IMR-90 (cell line): Measurements from ENCODE around the gene SPAG5. TPM values are rescaled to one million over a fixed set of nuclear protein-coding genes. Genes with fewer than 3 reads are reported as not detected.

Experiments
- ATAC-seq: fragments of 200-7000 bp; cut with Tn5 transposase; 2 replicates; pipeline ENCODE4 v1.9.1; 2020; ENCODE audit warnings: low read depth, mild to moderate bottlenecking, moderate library complexity
- BruUV-seq: library from RNA; stranded (reverse); fragments of 400-500 nt; replicated peaks from 2 replicates; lab custom pipeline; 2021; lab: Mats Ljungman, UMichigan
- CTCF ChIA-PET: fragments of 300-600 bp; formaldehyde crosslinking; extraction: SDS; loops from one replicate; lab custom pipeline; 2021; ENCODE audit warnings: antibody characterized with exemption; lab: Yijun Ruan, JAX
- POLR2A ChIA-PET: fragments of 300-600 bp; sonication (Branson Sonifier 250); formaldehyde crosslinking; loops from one replicate; lab custom pipeline; 2022; ENCODE audit warnings: antibody characterized with exemption; ENCODE audit not compliant: unreplicated experiment; lab: Charles Lee
- DNase-seq: peaks from one replicate; pipeline ENCODE4 v3.0.0; 2013
- H2AFZ ChIP-seq: replicated peaks from 2 replicates; pipeline ENCODE3; 2013; ENCODE audit warnings: low read length, mild to moderate bottlenecking; ENCODE audit not compliant: poor library complexity
- H2AK5ac ChIP-seq: 2 replicates; pipeline ENCODE4 v1.6.1; 2013; ENCODE audit warnings: low read depth, low read length, inconsistent platforms
- H2AK9ac ChIP-seq: replicated peaks from 2 replicates; pipeline ENCODE3; 2013; ENCODE audit warnings: mild to moderate bottlenecking, low read depth, low read length, moderate library complexity; ENCODE audit not compliant: poor library complexity
- H2BK120ac ChIP-seq: 2 replicates; pipeline ENCODE4 v1.6.1; 2013; ENCODE audit warnings: low read depth, low read length, inconsistent platforms
- H2BK15ac ChIP-seq: 3 replicates; pipeline ENCODE4 v1.6.1; 2013; ENCODE audit warnings: low read depth, low read length, inconsistent platforms
- H2BK20ac ChIP-seq: 2 replicates; pipeline ENCODE4 v1.6.1; 2013; ENCODE audit warnings: low read depth, mild to moderate bottlenecking, inconsistent platforms, low read length, moderate library complexity
- H2BK5ac ChIP-seq: 2 replicates; pipeline ENCODE4 v1.6.1; 2013; ENCODE audit warnings: mild to moderate bottlenecking, low read depth, low read length, inconsistent platforms; ENCODE audit not compliant: poor library complexity, severe bottlenecking
- H3K14ac ChIP-seq: replicated peaks from 2 replicates; pipeline ENCODE4 v1.6.1; 2013; ENCODE audit warnings: low read depth, low read length, inconsistent platforms
- H3K18ac ChIP-seq: 2 replicates; pipeline ENCODE4 v1.6.1; 2013; ENCODE audit warnings: low read depth, low read length, control low read depth
- H3K23ac ChIP-seq: 2 replicates; pipeline ENCODE4 v1.6.1; 2013; ENCODE audit warnings: low read depth, low read length, inconsistent platforms
- H3K27ac ChIP-seq: 2 replicates; pipeline ENCODE4 v1.5.1; 2013; ENCODE audit warnings: mild to moderate bottlenecking, control low read depth, low read length; ENCODE audit not compliant: insufficient read depth
- H3K27me3 ChIP-seq: 2 replicates; pipeline ENCODE4 v1.6.1; 2013; ENCODE audit warnings: low read length; ENCODE audit not compliant: control insufficient read depth, insufficient read depth
- H3K36me3 ChIP-seq: 2 replicates; pipeline ENCODE4 v1.6.1; 2013; ENCODE audit warnings: low read length, mixed read lengths; ENCODE audit not compliant: control insufficient read depth, insufficient read depth
- H3K4ac ChIP-seq: 2 replicates; pipeline ENCODE4 v1.6.1; 2013; ENCODE audit warnings: low read depth, low read length, inconsistent platforms
- H3K4me1 ChIP-seq: 2 replicates; pipeline ENCODE4 v1.6.1; 2013; ENCODE audit warnings: low read length, mixed read lengths; ENCODE audit not compliant: control insufficient read depth, insufficient read depth
- H3K4me2 ChIP-seq: 2 replicates; pipeline ENCODE4 v1.6.1; 2013; ENCODE audit warnings: low read depth, mild to moderate bottlenecking, control low read depth, low read length, moderate library complexity
- H3K4me3 ChIP-seq: 2 replicates; pipeline ENCODE4 v1.5.1; 2013; ENCODE audit warnings: low read depth, mild to moderate bottlenecking, control low read depth, low read length, moderate library complexity; ENCODE audit not compliant: insufficient read depth
- H3K56ac ChIP-seq: 2 replicates; pipeline ENCODE4 v1.6.1; 2013; ENCODE audit warnings: low read length, inconsistent platforms; ENCODE audit not compliant: insufficient read depth; ENCODE audit errors: extremely low read depth
- H3K79me1 ChIP-seq, 2 experiments: 2 replicates each; pipeline ENCODE4 v1.6.1; 2013; ENCODE audit warnings: low read length in 2 of 2, inconsistent platforms in 1 of 2, low read depth in 1 of 2
- H3K9ac ChIP-seq: 2 replicates; pipeline ENCODE4 v1.6.1; 2013; ENCODE audit warnings: low read depth, low read length, control low read depth
- H3K9me1 ChIP-seq: 2 replicates; pipeline ENCODE4 v1.6.1; 2013; ENCODE audit warnings: low read length, inconsistent platforms; ENCODE audit not compliant: insufficient read depth
- H3K9me3 ChIP-seq: 2 replicates; pipeline ENCODE4 v1.6.1; 2013; ENCODE audit warnings: low read length; ENCODE audit not compliant: control insufficient read depth, insufficient read depth
- H4K20me1 ChIP-seq: 2 replicates; pipeline ENCODE4 v1.6.1; 2013; ENCODE audit warnings: low read length, inconsistent platforms; ENCODE audit not compliant: insufficient read depth
- H4K5ac ChIP-seq: 2 replicates; pipeline ENCODE4 v1.6.1; 2013; ENCODE audit warnings: mild to moderate bottlenecking, low read depth, low read length, control low read depth
- H4K8ac ChIP-seq, 2 experiments: 2 replicates each; pipeline ENCODE4 v1.6.1; 2013; ENCODE audit warnings: low read depth in 2 of 2, low read length in 2 of 2, control low read depth in 1 of 2, inconsistent platforms in 1 of 2
- H4K91ac ChIP-seq: 2 replicates; pipeline ENCODE4 v1.6.1; 2013; ENCODE audit warnings: low read depth, low read length, inconsistent platforms; ENCODE audit not compliant: insufficient read depth
- BHLHE40 ChIP-seq: fragments of 150-350 bp; IDR thresholded peaks from 2 replicates; pipeline ENCODE4 v1.6.1; 2016; ENCODE audit warnings: mild to moderate bottlenecking, low read depth, low read length
- CEBPB ChIP-seq: IDR thresholded peaks from 2 replicates; pipeline ENCODE4 v1.6.1; 2012; ENCODE audit warnings: low read depth, low read length, improper control_type of control experiment
- CHD1 ChIP-seq: IDR thresholded peaks from 2 replicates; pipeline ENCODE4 v1.6.1; 2012; ENCODE audit warnings: low read depth, low read length, improper control_type of control experiment
- FOS ChIP-seq: fragments of 150-350 bp; IDR thresholded peaks from 2 replicates; pipeline ENCODE4 v1.6.1; 2016; ENCODE audit warnings: low read depth, low read length
- MAFK ChIP-seq: IDR thresholded peaks from 2 replicates; pipeline ENCODE4 v1.6.1; 2012; ENCODE audit warnings: low read depth, low read length, improper control_type of control experiment
- MAZ ChIP-seq: IDR thresholded peaks from 2 replicates; pipeline ENCODE4 v1.6.1; 2012; ENCODE audit warnings: low read depth, mild to moderate bottlenecking, low read length, improper control_type of control experiment, moderate library complexity, borderline replicate concordance
- MXI1 ChIP-seq: IDR thresholded peaks from 2 replicates; pipeline ENCODE4 v1.6.1; 2012; ENCODE audit warnings: low read depth, mild to moderate bottlenecking, low read length, moderate library complexity, borderline replicate concordance
- NFE2L2 ChIP-seq: fragments of 150-350 bp; IDR thresholded peaks from 2 replicates; pipeline ENCODE4 v1.6.1; 2016; ENCODE audit warnings: low read depth, mild to moderate bottlenecking, low read length
- POLR2A ChIP-seq: IDR thresholded peaks from 2 replicates; pipeline ENCODE4 v1.6.1; 2012; ENCODE audit warnings: mild to moderate bottlenecking, low read depth, low read length
- RAD21 ChIP-seq: IDR thresholded peaks from 2 replicates; pipeline ENCODE4 v1.6.1; 2012; ENCODE audit warnings: low read length, improper control_type of control experiment
- RCOR1 ChIP-seq: IDR thresholded peaks from 2 replicates; pipeline ENCODE4 v1.6.1; 2012; ENCODE audit warnings: mild to moderate bottlenecking, low read length, improper control_type of control experiment; ENCODE audit not compliant: insufficient replicate concordance
- RFX5 ChIP-seq: IDR thresholded peaks from 2 replicates; pipeline ENCODE4 v1.8.0; 2012; ENCODE audit warnings: low read depth, mild to moderate bottlenecking, low read length, moderate library complexity
- SMC3 ChIP-seq: fragments of 150-350 bp; IDR thresholded peaks from 2 replicates; pipeline ENCODE4 v1.6.1; 2016; ENCODE audit warnings: low read depth, mild to moderate bottlenecking, antibody characterized with exemption, low read length, moderate library complexity
- WGBS, 2 experiments: methylation state at CpG; one replicate each; pipeline versions ENCODE4 v1.1.5 to v1.1.7; 2013; ENCODE audit warnings: missing lambda C conversion rate in 2 of 2; ENCODE audit not compliant: insufficient read length in 1 of 2; ENCODE audit errors: extremely low coverage in 2 of 2; 5-methylcytosine and 5-hydroxymethylcytosine counted together
- dilution Hi-C: fragments of 300-500 bp; cut with HindIII; formaldehyde crosslinking; loops from one replicate; pipeline ENCODE4 v1.14.3; 2018; ENCODE audit warnings: low sequenced_read_pairs; ENCODE audit not compliant: unreplicated experiment
- in situ Hi-C: fragments of 300-500 bp; cut with MboI; formaldehyde crosslinking; loops from 3 replicates; pipeline ENCODE4 v1.14.3; 2019; ENCODE audit warnings: low sequenced_read_pairs, inconsistent platforms, mixed read lengths
- intact Hi-C: fragments of 100-400 bp; cut with micrococcal nuclease; formaldehyde crosslinking; loops from 2 replicates; pipeline ENCODE4 v1.10.0; 2022
- polyA plus RNA-seq, 3 experiments: library from polyadenylated mRNA; depleted of rRNA; stranded (reverse); fragments of >200 nt; gene quantifications; 2 replicates each; pipeline ENCODE4 v1.2.3, GENCODE V29; 2012; ENCODE audit warnings: low replicate concordance in 1 of 3
- total RNA-seq: library from RNA; depleted of rRNA; stranded (reverse); fragments of >200 nt; gene quantifications from 2 replicates; pipeline ENCODE4 v1.2.3, GENCODE V29; 2012
- TF ChIP-seq, protein P1 (sequence below): conservative IDR thresholded peaks from 2 replicates; pipeline ENCODE4 v1.5.1; 2012; ENCODE audit warnings: mild to moderate bottlenecking, low read depth, low read length, improper control_type of control experiment
- TF ChIP-seq, protein P2 (sequence below): fragments of 150-350 bp; IDR thresholded peaks from 2 replicates; pipeline ENCODE4 v1.6.1; 2016; ENCODE audit warnings: low read depth, mild to moderate bottlenecking, low read length, moderate library complexity, borderline replicate concordance
- TF ChIP-seq, protein P3 (sequence below): fragments of 150-350 bp; IDR thresholded peaks from 2 replicates; pipeline ENCODE4 v1.6.1; 2017; ENCODE audit warnings: mild to moderate bottlenecking, antibody characterized with exemption, low read length, low read depth

The SPAG5 gene
- total and polyA plus RNA-seq, 2 of the 4 experiments (the other 2 are of a cell fraction): 40.3 to 60.8 TPM

DNA sequence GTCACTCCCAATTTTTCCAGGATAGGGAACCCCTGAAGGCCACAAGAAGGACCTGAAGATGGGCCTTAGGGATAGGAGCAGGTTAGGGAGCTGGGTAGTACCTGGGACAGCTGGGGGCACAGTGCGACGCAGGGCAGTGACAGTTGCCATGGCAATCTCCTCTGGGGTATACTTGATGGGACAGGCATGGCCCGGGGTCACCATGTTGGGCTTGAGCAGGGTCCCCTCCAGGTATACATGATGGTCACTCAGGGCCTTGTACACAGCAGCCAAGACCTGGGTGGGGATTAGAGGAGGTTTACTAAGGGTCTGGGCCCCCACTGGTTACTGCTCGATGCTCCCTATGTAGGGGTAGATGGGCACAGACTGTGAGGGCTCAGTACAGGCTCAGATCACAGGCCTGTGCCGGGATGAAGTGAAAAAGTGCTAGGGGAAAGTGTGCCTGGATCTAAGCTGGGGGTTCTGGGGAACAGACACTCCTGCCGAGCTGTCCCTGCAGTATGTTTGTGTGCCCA, 24.8 kb downstream of the SPAG5 start:
- no peak overlapping the region for H4K91ac ChIP-seq
- no peak overlapping the region for H2BK120ac ChIP-seq
- H4K5ac ChIP-seq: no peak overlapping the region
- H3K23ac ChIP-seq: no peak overlapping the region
- no peak overlapping the region for H3K56ac ChIP-seq
- no peak overlapping the region for H2BK20ac ChIP-seq
- no peak overlapping the region for H2AK9ac ChIP-seq
- no peak overlapping the region for H3K14ac ChIP-seq
- no peak overlapping the region for H3K27ac ChIP-seq
- no peak overlapping the region for H4K8ac ChIP-seq
- ChIA-PET POLR2A (no interaction called here), CTCF (no interaction called here)
- DNase-seq (no peak), ATAC-seq (no peak)
- peaks cover 11% of the 10 kb centered on the region for H3K9me1 ChIP-seq
- H2AFZ ChIP-seq: no peak overlapping the region
- no TSS peak for BruUV-seq
- no peaks in the 10 kb centered on the region for H3K9me3 ChIP-seq
- no peak overlapping the region for H3K4ac ChIP-seq
- no peak overlapping the region for H2AK5ac ChIP-seq
- H3K9ac ChIP-seq: no peak overlapping the region
- no peak overlapping the region for H3K18ac ChIP-seq
- dilution Hi-C loops: no loop called here
- H3K4me1 ChIP-seq: peaks cover 6% of the 10 kb centered on the region; the same call in 1 of the 2 replicates
- H2BK15ac ChIP-seq: no peak overlapping the region
- TF ChIP-seq MAZ (no peak), MAFK (no peak), SMC3 (no peak), MXI1 (no peak), RAD21 (no peak), NFE2L2 (no peak), RFX5 (no peak), CHD1 (no peak), CEBPB (no peak), POLR2A (no peak), FOS (no peak), RCOR1 (no peak), BHLHE40 (no peak)
- TF ChIP-seq, protein P1, sequence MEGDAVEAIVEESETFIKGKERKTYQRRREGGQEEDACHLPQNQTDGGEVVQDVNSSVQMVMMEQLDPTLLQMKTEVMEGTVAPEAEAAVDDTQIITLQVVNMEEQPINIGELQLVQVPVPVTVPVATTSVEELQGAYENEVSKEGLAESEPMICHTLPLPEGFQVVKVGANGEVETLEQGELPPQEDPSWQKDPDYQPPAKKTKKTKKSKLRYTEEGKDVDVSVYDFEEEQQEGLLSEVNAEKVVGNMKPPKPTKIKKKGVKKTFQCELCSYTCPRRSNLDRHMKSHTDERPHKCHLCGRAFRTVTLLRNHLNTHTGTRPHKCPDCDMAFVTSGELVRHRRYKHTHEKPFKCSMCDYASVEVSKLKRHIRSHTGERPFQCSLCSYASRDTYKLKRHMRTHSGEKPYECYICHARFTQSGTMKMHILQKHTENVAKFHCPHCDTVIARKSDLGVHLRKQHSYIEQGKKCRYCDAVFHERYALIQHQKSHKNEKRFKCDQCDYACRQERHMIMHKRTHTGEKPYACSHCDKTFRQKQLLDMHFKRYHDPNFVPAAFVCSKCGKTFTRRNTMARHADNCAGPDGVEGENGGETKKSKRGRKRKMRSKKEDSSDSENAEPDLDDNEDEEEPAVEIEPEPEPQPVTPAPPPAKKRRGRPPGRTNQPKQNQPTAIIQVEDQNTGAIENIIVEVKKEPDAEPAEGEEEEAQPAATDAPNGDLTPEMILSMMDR: no peak
- TF ChIP-seq, protein P2, sequence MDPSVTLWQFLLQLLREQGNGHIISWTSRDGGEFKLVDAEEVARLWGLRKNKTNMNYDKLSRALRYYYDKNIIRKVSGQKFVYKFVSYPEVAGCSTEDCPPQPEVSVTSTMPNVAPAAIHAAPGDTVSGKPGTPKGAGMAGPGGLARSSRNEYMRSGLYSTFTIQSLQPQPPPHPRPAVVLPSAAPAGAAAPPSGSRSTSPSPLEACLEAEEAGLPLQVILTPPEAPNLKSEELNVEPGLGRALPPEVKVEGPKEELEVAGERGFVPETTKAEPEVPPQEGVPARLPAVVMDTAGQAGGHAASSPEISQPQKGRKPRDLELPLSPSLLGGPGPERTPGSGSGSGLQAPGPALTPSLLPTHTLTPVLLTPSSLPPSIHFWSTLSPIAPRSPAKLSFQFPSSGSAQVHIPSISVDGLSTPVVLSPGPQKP: no peak
- TF ChIP-seq, protein P3, sequence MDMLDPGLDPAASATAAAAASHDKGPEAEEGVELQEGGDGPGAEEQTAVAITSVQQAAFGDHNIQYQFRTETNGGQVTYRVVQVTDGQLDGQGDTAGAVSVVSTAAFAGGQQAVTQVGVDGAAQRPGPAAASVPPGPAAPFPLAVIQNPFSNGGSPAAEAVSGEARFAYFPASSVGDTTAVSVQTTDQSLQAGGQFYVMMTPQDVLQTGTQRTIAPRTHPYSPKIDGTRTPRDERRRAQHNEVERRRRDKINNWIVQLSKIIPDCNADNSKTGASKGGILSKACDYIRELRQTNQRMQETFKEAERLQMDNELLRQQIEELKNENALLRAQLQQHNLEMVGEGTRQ: no peak
- H3K4me2 ChIP-seq: no peak overlapping the region
- no peak overlapping the region for H2BK5ac ChIP-seq
- H3K79me1 ChIP-seq: peaks cover 15 to 31% of the 10 kb centered on the region in 2 experiments
- intact Hi-C loops: no loop called here
- H3K36me3 ChIP-seq: peaks cover 19% of the 10 kb centered on the region; the same call in 1 of the 2 replicates
- H4K20me1 ChIP-seq: peaks cover 5% of the 10 kb centered on the region; the same call in 1 of the 2 replicates
- H3K4me3 ChIP-seq: no peak overlapping the region
- H3K27me3 ChIP-seq: no peaks in the 10 kb centered on the region
- in situ Hi-C loops: no loop called here
- 97% methylated on average over 3 of the region's 6 CpGs; no CpG with 5 or more reads in 1 of the 2 experiments for WGBS, 2 experiments
